Urinary bladder (tissue), 4 donors: ENCODE measurements around the gene DDX4. TPM values are rescaled to one million over a fixed set of nuclear protein-coding genes. Genes with fewer than 3 reads are reported as not detected.
A peak's percentile ranks its signal among the peaks of the same experiment; 100 is the strongest.
"Not testable (repeated sequence)": the region's sequence is repeated elsewhere in the genome, so short reads cannot be mapped to it uniquely, and the experiment has no call there.

ENCODE experiments used
- DNase-seq: peaks from one replicate; pipeline ENCODE4 v3.0.0-alpha.2; 2015; ENCODE audit errors: extremely low spot score
- H3K27ac ChIP-seq: one replicate; pipeline ENCODE4 v1.5.1; 2013; ENCODE audit warnings: low read depth, mild to moderate bottlenecking, moderate library complexity
- H3K36me3 ChIP-seq: one replicate; pipeline ENCODE4 v1.6.1; 2013; ENCODE audit warnings: mild to moderate bottlenecking, moderate library complexity; ENCODE audit not compliant: insufficient read depth
- H3K4me1 ChIP-seq: one replicate; pipeline ENCODE4 v1.6.1; 2013; ENCODE audit warnings: mild to moderate bottlenecking, moderate library complexity; ENCODE audit not compliant: insufficient read depth
- H3K4me3 ChIP-seq: one replicate; pipeline ENCODE4 v1.5.1; 2013; ENCODE audit warnings: low read depth, low read length
- WGBS: extraction: QIAGEN DNeasy Blood & Tissue Kit; methylation state at CpG from one replicate; pipeline ENCODE4 v1.1.7; 2013; 5-methylcytosine and 5-hydroxymethylcytosine counted together
- polyA plus RNA-seq: library from polyadenylated mRNA; stranded (reverse); fragments of 200-250 nt; gene quantifications from one replicate; pipeline ENCODE4 v1.2.3, GENCODE V29; 2013
- total RNA-seq: library from RNA; depleted of rRNA; stranded (reverse); fragments of >200 nt; gene quantifications from one replicate; pipeline ENCODE4 v1.2.3, GENCODE V29; 2014
- donor health status: healthy with polysubstance abuse.
- donor health status: healthy.

The DDX4 gene
- total and polyA plus RNA-seq, 2 donors = 0.42 TPM; not detected in 1

- Histone ChIP-seq H3K27ac (no peak within 1 kb of the TSS), H3K36me3 (no peaks in the 10 kb centered on the region), H3K4me1 (no peaks in the 10 kb centered on the region), H3K4me3 (peak within 1 kb of the TSS; percentile 57)
- under 1% methylated on average over 55 of the region's 55 CpGs for WGBS
- DNase-seq = peak; percentile 87
Observed at GRCh38 chr5:55712023-55712859, 25.6 kb upstream of the DDX4 start, which contains the start of gene SLC38A9. TSS of gene SLC38A9 (minus strand) at chr5:55712324. CDS start at chr5:55697958, 14,366 bp downstream.

DNA sequence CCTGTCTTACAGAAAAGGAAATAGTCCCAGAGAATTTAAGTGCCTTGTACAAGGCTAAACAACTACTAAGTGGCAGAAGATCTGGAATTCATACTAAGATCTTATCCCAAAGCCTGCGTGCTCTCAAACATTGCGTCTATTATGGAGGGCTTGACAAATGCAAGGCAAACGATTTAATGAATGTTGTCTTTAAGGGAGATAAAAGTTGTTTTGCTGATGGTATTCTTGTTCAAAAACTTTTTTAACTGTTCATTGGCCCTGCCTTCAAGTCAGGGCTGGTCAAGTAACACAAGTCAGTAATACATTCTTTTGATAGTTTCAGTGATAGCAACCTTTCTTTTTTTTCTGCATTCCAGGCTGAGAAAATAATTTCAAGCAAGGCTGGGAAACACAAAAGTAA lies 24.0 kb upstream of the DDX4 start:
- no peak for DNase-seq
- Histone ChIP-seq H3K4me1 (no peaks in the 10 kb centered on the region), H3K36me3 (no peaks in the 10 kb centered on the region), H3K27ac (no peak overlapping the region), H3K4me3 (no peak overlapping the region)
- WGBS = 59% methylated on average over 3 of the region's 3 CpGs

GRCh38 chr5:55714339-55714738 lies 23.5 kb upstream of the DDX4 start:
- no peak for DNase-seq
- 55% methylated on average over 1 of the region's 1 CpG for WGBS

GRCh38 chr5:55714749-55715148 lies 23.1 kb upstream of the DDX4 start:
- no peak overlapping the region for H3K4me3 ChIP-seq
- no peaks in the 10 kb centered on the region for H3K4me1 ChIP-seq
- H3K27ac ChIP-seq = no peak overlapping the region
- 67% methylated on average over 6 of the region's 6 CpGs for WGBS
- no peak for DNase-seq
- H3K36me3 ChIP-seq = no peaks in the 10 kb centered on the region

More at GRCh38 chr5:55714339-55714738, 23.5 kb upstream of the DDX4 start:
- Histone ChIP-seq H3K36me3 (no peaks in the 10 kb centered on the region), H3K27ac (no peak overlapping the region), H3K4me1 (no peaks in the 10 kb centered on the region), H3K4me3 (no peak overlapping the region)

DNA sequence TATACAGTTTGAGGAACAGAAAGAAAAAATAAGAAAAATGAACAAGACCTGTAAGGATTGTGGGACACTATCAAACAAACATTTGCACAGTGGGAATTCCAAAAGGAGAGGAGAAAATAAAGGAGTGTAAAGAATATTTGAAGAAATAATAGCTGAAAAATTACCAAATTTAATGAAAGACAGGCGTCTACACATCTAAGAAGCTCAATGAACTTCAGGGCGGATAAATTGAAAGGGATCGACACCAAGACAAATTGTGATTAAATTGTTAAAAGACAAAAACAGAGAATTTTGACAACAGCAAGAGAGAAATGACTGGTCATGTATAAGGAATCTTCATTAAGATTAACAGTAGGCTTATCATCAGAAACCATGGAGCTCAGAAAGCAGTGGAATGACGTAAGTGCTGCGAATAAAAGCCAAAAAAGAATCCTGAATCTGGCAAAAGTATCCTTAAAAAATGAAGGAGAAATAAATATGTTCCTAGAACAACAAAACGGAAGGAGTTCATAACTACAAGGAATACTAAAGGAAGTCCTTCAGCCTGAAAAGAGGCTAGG lies 22.3 kb upstream of the DDX4 start:
- 93% methylated on average over 6 of the region's 6 CpGs for WGBS
- Histone ChIP-seq H3K36me3 (no peaks in the 10 kb centered on the region), H3K4me3 (no peak overlapping the region), H3K27ac (no peak overlapping the region), H3K4me1 (no peaks in the 10 kb centered on the region)
- no peak for DNase-seq

DNA sequence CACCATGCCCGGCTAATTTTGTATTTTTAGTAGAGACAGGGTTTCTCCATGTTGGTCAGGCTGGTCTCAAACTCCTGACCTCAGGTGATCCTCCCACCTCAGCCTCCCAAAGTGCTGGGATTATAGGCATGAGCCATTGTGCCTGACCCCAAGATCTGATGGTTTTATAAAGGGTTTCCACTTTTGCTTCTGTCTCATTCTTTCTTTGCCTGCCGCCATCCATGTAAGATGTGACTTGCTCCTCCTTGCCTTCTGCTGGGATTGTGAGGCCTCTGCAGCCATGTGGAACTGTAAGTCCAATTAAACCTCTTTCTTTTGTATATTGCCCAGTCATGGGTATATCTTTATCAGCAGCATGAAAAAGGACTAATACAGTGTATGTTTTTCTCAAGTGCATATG lies 18.8 kb upstream of the DDX4 start:
- H3K36me3 ChIP-seq, H3K27ac ChIP-seq, H3K4me3 ChIP-seq, DNase-seq, H3K4me1 ChIP-seq: not testable (repeated sequence)
- WGBS = over 99% methylated on average over 2 of the region's 2 CpGs

DNA sequence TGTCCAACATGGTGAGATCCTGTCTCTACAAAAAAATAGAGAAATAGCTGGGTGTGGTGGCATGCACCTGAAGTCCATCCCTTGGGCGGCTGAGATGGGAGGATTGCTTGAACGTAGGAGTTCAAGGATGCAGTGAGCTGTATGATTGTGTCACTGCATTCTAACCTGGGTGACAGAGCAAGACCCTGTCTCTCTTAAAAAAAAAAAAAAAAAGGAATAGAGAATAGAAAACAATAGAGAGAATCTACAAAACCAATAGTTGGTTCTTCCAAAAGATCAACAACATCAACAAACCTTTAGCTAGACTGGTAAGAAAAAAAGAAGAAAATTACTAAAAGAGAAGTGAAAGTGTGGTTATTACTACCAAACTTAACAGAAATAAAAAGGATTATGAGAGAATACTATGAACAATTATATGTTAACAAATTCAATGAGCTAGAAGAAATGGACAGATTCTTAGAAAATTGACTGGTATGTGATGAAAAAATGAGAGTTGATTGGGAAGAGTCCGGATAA lies 17.6 kb upstream of the DDX4 start:
- 91% methylated on average over 3 of the region's 3 CpGs for WGBS
- Histone ChIP-seq H3K4me1 (no peaks in the 10 kb centered on the region), H3K4me3 (no peak overlapping the region), H3K36me3 (no peaks in the 10 kb centered on the region), H3K27ac (no peak overlapping the region)
- no peak for DNase-seq

GRCh38 chr5:55724281-55724680 lies 13.6 kb upstream of the DDX4 start:
- no peak overlapping the region for H3K27ac ChIP-seq
- no peak overlapping the region for H3K4me3 ChIP-seq
- 84% methylated on average over 4 of the region's 4 CpGs for WGBS
- DNase-seq = no peak
- no peaks in the 10 kb centered on the region for H3K36me3 ChIP-seq
- no peaks in the 10 kb centered on the region for H3K4me1 ChIP-seq

DNA sequence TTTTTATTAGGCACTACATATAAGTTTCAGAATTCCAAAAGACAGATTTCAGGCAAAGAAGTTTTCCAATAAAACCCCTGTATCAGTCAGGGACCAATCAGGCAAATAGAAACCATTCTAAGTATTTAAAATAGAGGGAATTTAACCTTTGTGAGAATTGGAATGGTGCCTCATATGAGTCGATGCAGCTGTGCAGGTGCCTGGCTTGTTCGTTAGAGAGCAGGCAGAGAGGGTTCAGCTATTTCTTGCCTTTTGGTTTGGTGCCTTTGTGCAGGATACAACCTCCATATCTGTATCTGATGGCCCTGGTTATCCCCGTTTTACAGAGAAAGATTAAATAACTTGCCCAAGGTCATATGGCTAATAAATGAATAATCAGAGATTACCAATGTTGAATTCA lies 6.0 kb upstream of the DDX4 start:
- no peak overlapping the region for H3K27ac ChIP-seq
- no peaks in the 10 kb centered on the region for H3K36me3 ChIP-seq
- H3K4me3 ChIP-seq = no peak overlapping the region
- 68% methylated on average over 3 of the region's 3 CpGs for WGBS
- no peak for DNase-seq
- no peaks in the 10 kb centered on the region for H3K4me1 ChIP-seq

GRCh38 chr5:55732585-55732984 lies 5.3 kb upstream of the DDX4 start:
- no peaks in the 10 kb centered on the region for H3K4me1 ChIP-seq
- no peaks in the 10 kb centered on the region for H3K36me3 ChIP-seq
- H3K4me3 ChIP-seq = no peak overlapping the region

DNA sequence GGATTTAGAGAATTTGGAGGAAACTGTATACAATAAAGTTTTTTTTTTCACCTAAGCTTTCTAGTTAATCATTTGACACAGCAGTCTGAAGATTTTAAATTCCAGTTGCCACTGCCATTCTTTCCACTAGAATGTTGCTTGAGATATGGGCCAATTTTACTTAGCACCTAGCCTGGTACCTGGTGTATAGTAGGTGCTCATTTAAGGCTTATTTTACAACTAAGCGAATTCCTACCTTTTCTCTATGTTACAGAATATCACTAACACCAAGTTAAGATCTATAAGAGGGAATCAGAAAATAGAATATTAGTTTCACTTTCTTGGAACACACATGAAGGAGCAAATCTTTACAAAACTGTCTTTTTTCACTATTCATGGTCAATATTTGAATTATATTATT lies 3.2 kb upstream of the DDX4 start:
- H3K4me3 ChIP-seq = no peak overlapping the region
- H3K4me1 ChIP-seq = no peaks in the 10 kb centered on the region
- no peaks in the 10 kb centered on the region for H3K36me3 ChIP-seq
- no peak overlapping the region for H3K27ac ChIP-seq
- DNase-seq = no peak
- 58% methylated on average over 1 of the region's 1 CpG for WGBS

More at GRCh38 chr5:55732585-55732984, 5.3 kb upstream of the DDX4 start:
- DNase-seq = no peak
- no peak overlapping the region for H3K27ac ChIP-seq

GRCh38 chr5:55742778-55743177 lies 4.9 kb downstream of the DDX4 start:
- Histone ChIP-seq H3K36me3 (no peaks in the 10 kb centered on the region), H3K27ac (no peak overlapping the region), H3K4me3 (no peak overlapping the region), H3K4me1 (no peaks in the 10 kb centered on the region)
- no peak for DNase-seq
- 97% methylated on average over 3 of the region's 3 CpGs for WGBS

DNA sequence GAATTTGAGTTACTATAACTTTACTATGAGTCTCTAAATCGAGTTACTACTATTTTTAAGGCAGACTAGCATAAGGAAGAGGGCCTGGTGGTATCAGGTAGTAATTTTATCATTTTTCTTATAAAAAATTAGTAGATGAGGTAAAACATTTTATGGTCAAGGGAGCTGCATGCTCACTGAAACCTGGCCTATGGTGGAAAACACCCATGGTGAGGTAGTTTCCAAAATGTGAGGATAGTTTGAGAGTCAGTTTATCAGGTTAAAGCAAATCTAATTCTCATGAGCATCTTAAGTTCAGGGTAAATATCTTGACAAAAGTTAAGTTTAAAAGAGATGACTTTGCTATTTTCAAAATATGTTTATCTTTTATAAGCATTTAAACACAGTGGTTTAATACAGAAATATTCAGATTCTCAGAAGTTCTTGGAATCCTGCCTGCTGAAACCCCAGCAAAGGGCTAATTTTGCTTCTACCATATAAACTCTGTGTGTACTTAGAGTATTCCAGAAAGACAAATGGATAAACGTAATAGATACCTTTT lies 10.0 kb downstream of the DDX4 start:
- Histone ChIP-seq H3K27ac (no peak overlapping the region), H3K4me1 (no peaks in the 10 kb centered on the region), H3K36me3 (no peaks in the 10 kb centered on the region), H3K4me3 (no peak overlapping the region)
- 69% methylated on average over 2 of the region's 2 CpGs for WGBS
- DNase-seq = no peak

GRCh38 chr5:55749387-55749786 lies 11.5 kb downstream of the DDX4 start:
- WGBS = 49% methylated on average over 2 of the region's 2 CpGs
- H3K27ac ChIP-seq = no peak overlapping the region
- H3K4me1 ChIP-seq = no peaks in the 10 kb centered on the region
- H3K4me3 ChIP-seq = no peak overlapping the region
- DNase-seq = peak; percentile 8
- no peaks in the 10 kb centered on the region for H3K36me3 ChIP-seq
